ENCODE data around the gene HOXB5.

Gene HOXB5

GRCh38 chr17:48630925-48631692 is 37.5 kb upstream of the HOXB5 start (continued):
- TF ChIP-seq INSM2 (tag by site-specific recombination; IDR thresholded peaks at IDR 0.05) (no peak), ZNF645 (tag by site-specific recombination; IDR thresholded peaks at IDR 0.05) (no peak), ZNF248 (tag by site-specific recombination; IDR thresholded peaks at IDR 0.05) (no peak)

- no peak overlapping the region for H3K27ac ChIP-seq (ENCODE audit: extremely low read depth, low read depth, low read length)
- POLR2A ChIA-PET, result interaction anchor here (0.6 to 1.5 kb wide), 2 partner anchors 10 to 436 kb away, joined by 5 to 7 read pairs; no protein-coding TSS in a partner anchor
- CTCF ChIA-PET, result interaction anchor here (0.6 to 1.1 kb wide), 2 partner anchors 9 to 323 kb away, joined by 3 read pairs; no protein-coding TSS in a partner anchor
Measured at GRCh38 chr17:48630009-48630924, 36.7 kb upstream of the HOXB5 start.

GRCh38 chr17:48629411-48629759 is 35.8 kb upstream of the HOXB5 start:
- ChIA-PET CTCF (interaction anchor here (1.0 to 1.1 kb wide), 2 partner anchors 10 to 162 kb away, joined by 3 to 4 read pairs; no protein-coding TSS in a partner anchor), POLR2A (interaction anchor here (0.6 to 1.5 kb wide), 2 partner anchors 10 to 436 kb away, joined by 5 to 7 read pairs; no protein-coding TSS in a partner anchor)
- H3K36me3 ChIP-seq (ENCODE audit: control insufficient read depth in 2 of 2, insufficient read depth in 1 of 2, low read length in 2 of 2), result peaks cover 0 to 30% of the 10 kb centered on the region in 2 experiments; a peak in 1 of 3 replicates
- no peak for TF ChIP-seq ZNF354C (tag by site-specific recombination; IDR thresholded peaks at IDR 0.05; ENCODE audit: borderline replicate concordance, low read depth)
- no peak for TF ChIP-seq ZNF704 (tag by site-specific recombination; IDR thresholded peaks at IDR 0.05)
- TF ChIP-seq REPIN1 (tag by site-specific recombination; IDR thresholded peaks at IDR 0.05; ENCODE audit: low read depth), result no peak
- TF ChIP-seq ZNF571 (tag by site-specific recombination; IDR thresholded peaks at IDR 0.05), result no peak
- TF ChIP-seq ZNF114 (tag by site-specific recombination; IDR thresholded peaks at IDR 0.05), result no peak
- no peak for TF ChIP-seq YY2 (tag by site-specific recombination; IDR thresholded peaks at IDR 0.05)
- no peak for TF ChIP-seq ZNF449 (tag by site-specific recombination; IDR thresholded peaks at IDR 0.05)
- no peak for TF ChIP-seq PATZ1 (tag by site-specific recombination; IDR thresholded peaks at IDR 0.05)
- TF ChIP-seq ZBTB21 (tag by site-specific recombination; IDR thresholded peaks at IDR 0.05), result no peak
- no peak for TF ChIP-seq OSR2 (tag by site-specific recombination; IDR thresholded peaks at IDR 0.05)
- TF ChIP-seq GLIS2 (tag by site-specific recombination; IDR thresholded peaks at IDR 0.05), result no peak

More at GRCh38 chr17:48630009-48630924, 36.7 kb upstream of the HOXB5 start:
- Histone ChIP-seq H3K4me3 (ENCODE audit: low read depth, low read length) (no peak overlapping the region), H3K4me1 (ENCODE audit: control insufficient read depth, insufficient read depth, low read length) (peaks cover 6% of the 10 kb centered on the region; the same call in 1 of the 2 replicates), H3K36me3 (ENCODE audit: control insufficient read depth in 2 of 2, insufficient read depth in 1 of 2, low read length in 2 of 2) (peaks cover 0 to 38% of the 10 kb centered on the region in 2 experiments; a peak in 2 of 3 replicates), H3K9me3 (ENCODE audit: control insufficient read depth, insufficient read depth, low read depth, low read length) (no peaks in the 10 kb centered on the region)
- TF ChIP-seq GLIS1 (tag by site-specific recombination; IDR thresholded peaks at IDR 0.05) (no peak), ZSCAN30 (tag by site-specific recombination; IDR thresholded peaks at IDR 0.05) (no peak), ZNF114 (tag by site-specific recombination; IDR thresholded peaks at IDR 0.05) (no peak), ZNF785 (tag by site-specific recombination; IDR thresholded peaks at IDR 0.05) (no peak), ZNF148 (tag by site-specific recombination; IDR thresholded peaks at IDR 0.05; ENCODE audit: borderline replicate concordance) (no peak), ZBTB7A (tag by site-specific recombination; IDR thresholded peaks at IDR 0.05; ENCODE audit: low read depth) (no peak)

More at GRCh38 chr17:48629411-48629759, 35.8 kb upstream of the HOXB5 start:
- Histone ChIP-seq H3K4me3 (ENCODE audit: low read depth, low read length) (no peak overlapping the region), H3K9me3 (ENCODE audit: control insufficient read depth, insufficient read depth, low read depth, low read length) (no peaks in the 10 kb centered on the region), H3K4me1 (ENCODE audit: control insufficient read depth, insufficient read depth, low read length) (peaks cover 6% of the 10 kb centered on the region; the same call in 1 of the 2 replicates), H3K27ac (ENCODE audit: extremely low read depth, low read depth, low read length) (no peak overlapping the region)
